PC-3 (cell line): ENCODE data around the gene DNAH17. TPM values are rescaled to one million over a fixed set of nuclear protein-coding genes. Genes with fewer than 3 reads are reported as not detected.

Experiments
- ATAC-seq: fragments of 200-7000 bp; cut with Tn5 transposase; 2 replicates; pipeline ENCODE4 v1.9.1; 2020; ENCODE audit warnings: mild to moderate bottlenecking, moderate library complexity
- BruUV-seq: library from RNA; stranded (reverse); fragments of 400-500 nt; replicated peaks from 2 replicates; lab custom pipeline; 2021; lab: Mats Ljungman, UMichigan
- CTCF ChIA-PET: fragments of 300-600 bp; sonication (Branson Sonifier 250); formaldehyde crosslinking; loops from one replicate; lab custom pipeline; 2022; ENCODE audit warnings: antibody characterized with exemption; lab: Charles Lee
- POLR2A ChIA-PET: fragments of 300-600 bp; sonication (Branson Sonifier 250); formaldehyde crosslinking; loops from one replicate; lab custom pipeline; 2022; ENCODE audit warnings: antibody characterized with exemption; ENCODE audit not compliant: unreplicated experiment; lab: Charles Lee
- DNase-seq: peaks from one replicate; pipeline ENCODE4 v3.0.0-alpha.2; 2015
- H2AFZ ChIP-seq: fragments of 300-600 bp; sonication (generic); 2 replicates; pipeline ENCODE4 v1.6.0; 2016; ENCODE audit warnings: antibody characterized with exemption, low read length
- H3F3A ChIP-seq: fragments of 300-600 bp; sonication (generic); one replicate; pipeline ENCODE4 v1.6.0; 2017; ENCODE audit warnings: antibody characterized with exemption, low read length, control low read depth, mild to moderate bottlenecking; ENCODE audit not compliant: unreplicated experiment
- H3K27ac ChIP-seq: fragments of 300-600 bp; sonication (generic); 2 replicates; pipeline ENCODE4 v1.5.1; 2016; ENCODE audit warnings: mild to moderate bottlenecking, low read length
- H3K27me3 ChIP-seq: fragments of 300-600 bp; sonication (generic); 2 replicates; pipeline ENCODE4 v1.6.1; 2016; ENCODE audit warnings: low read length, mixed read lengths
- H3K36me3 ChIP-seq: fragments of 300-600 bp; sonication (generic); 2 replicates; pipeline ENCODE4 v1.6.1; 2016; ENCODE audit warnings: low read depth, mixed run types, low read length, mixed read lengths
- H3K4me1 ChIP-seq: fragments of 300-600 bp; sonication (generic); 2 replicates; pipeline ENCODE4 v1.5.1; 2016; ENCODE audit warnings: low read length; ENCODE audit not compliant: insufficient read depth
- H3K4me2 ChIP-seq: fragments of 300-600 bp; sonication (generic); 2 replicates; pipeline ENCODE4 v1.6.0; 2016; ENCODE audit warnings: low read length
- H3K4me3 ChIP-seq: fragments of 300-600 bp; sonication (generic); 2 replicates; pipeline ENCODE4 v1.5.1; 2016; ENCODE audit warnings: mild to moderate bottlenecking, low read length, mixed read lengths
- H3K79me2 ChIP-seq: fragments of 300-600 bp; sonication (generic); 2 replicates; pipeline ENCODE4 v1.6.1; 2017; ENCODE audit warnings: low read length, mixed read lengths
- H3K9ac ChIP-seq: fragments of 300-600 bp; sonication (generic); 2 replicates; pipeline ENCODE4 v1.6.0; 2016; ENCODE audit warnings: mild to moderate bottlenecking, low read length
- H3K9me2 ChIP-seq: fragments of 300-600 bp; sonication (generic); replicated peaks from 2 replicates; pipeline ENCODE4 v1.6.1; 2016; ENCODE audit warnings: mixed run types, low read length, mixed read lengths
- H3K9me3 ChIP-seq: fragments of 300-600 bp; sonication (generic); 2 replicates; pipeline ENCODE4 v1.6.1; 2016; ENCODE audit warnings: low read length, mixed read lengths
- H4K20me1 ChIP-seq: fragments of 300-600 bp; sonication (generic); 2 replicates; pipeline ENCODE4 v1.6.1; 2016; ENCODE audit warnings: low read length, mixed read lengths
- EZH2 ChIP-seq: fragments of 300-600 bp; sonication (generic); IDR thresholded peaks from one replicate; pipeline ENCODE4 v1.6.1; 2017; ENCODE audit warnings: antibody characterized with exemption, mild to moderate bottlenecking, low read length; ENCODE audit not compliant: unreplicated experiment
- EZH2phosphoT487 ChIP-seq: fragments of 300-600 bp; sonication (generic); IDR thresholded peaks from 2 replicates; pipeline ENCODE4 v1.6.1; 2018; ENCODE audit warnings: mild to moderate bottlenecking, antibody characterized with exemption, low read length, borderline replicate concordance
- intact Hi-C: fragments of 100-400 bp; cut with micrococcal nuclease; formaldehyde crosslinking; loops from 2 replicates; pipeline ENCODE4 v1.9.0; 2023
- total RNA-seq: library from RNA; depleted of rRNA; stranded (reverse); fragments of >200 nt; gene quantifications from 2 replicates; pipeline ENCODE4 v1.2.3, GENCODE V29; 2014
- TF ChIP-seq, protein P1 (sequence below): fragments of 300-600 bp; sonication (generic); conservative IDR thresholded peaks from 2 replicates; pipeline ENCODE4 v1.5.1; 2017; ENCODE audit warnings: antibody characterized with exemption, low read depth, mild to moderate bottlenecking, low read length

DNAH17 gene
- total RNA-seq, 1 experiment from 2014 or later, result 0.04 TPM

DNA sequence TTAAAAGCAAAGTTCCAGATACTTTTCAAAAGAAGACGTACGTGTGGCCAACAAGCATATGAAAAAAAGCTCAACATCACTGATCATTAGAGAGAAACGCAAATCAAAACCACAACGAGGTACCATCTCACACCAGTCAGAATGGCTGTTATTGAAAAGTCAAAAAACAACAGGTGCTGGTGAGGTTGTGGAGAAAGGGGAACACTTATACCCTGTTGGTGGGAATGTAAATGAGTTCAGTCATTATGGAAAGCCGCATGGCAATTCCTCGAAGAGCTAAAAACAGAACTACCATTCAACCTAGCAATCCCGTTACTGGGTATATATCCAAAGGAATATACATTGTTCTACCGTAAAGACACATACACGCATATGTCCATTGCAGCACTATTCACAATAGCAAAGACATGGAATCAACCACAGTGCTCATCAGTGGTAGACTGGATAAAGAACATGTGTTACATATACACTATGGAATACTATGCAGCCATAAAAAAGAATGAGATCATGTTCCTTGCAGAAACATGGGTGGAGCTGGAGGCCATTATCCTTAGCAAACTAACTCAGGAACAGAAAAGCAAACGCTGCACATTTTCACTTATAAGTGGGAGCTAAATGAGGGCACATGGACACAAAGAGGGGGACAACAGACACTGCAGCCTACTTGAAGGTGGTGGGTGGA lies 31.1 kb upstream of the DNAH17 start:
- CTCF ChIA-PET, result no interaction called here

DNA sequence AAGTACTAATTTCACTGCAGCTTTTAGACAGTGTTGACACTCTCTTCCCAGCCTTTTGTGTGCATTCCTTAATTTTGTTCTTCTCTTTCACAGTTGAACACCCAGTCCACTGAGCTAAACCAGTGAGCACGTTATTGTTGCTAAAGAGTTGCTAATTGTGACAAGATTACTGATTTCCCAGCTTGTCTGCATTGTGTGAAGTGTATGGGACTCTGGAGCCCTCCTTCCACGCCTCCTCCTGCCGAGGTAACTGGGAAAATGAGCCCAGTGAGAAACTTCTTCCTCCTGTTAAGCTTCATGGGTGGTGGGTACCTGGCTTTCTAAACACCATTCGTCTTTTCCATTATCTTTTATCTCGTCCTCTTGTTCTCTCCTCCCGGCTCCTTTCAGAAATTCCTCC lies 29.8 kb upstream of the DNAH17 start:
- intact Hi-C loops, result no loop called here
- H3K9me3 ChIP-seq, result no peaks in the 10 kb centered on the region
- no peak overlapping the region for H2AFZ ChIP-seq
- no peaks in the 10 kb centered on the region for H3K79me2 ChIP-seq
- no peak overlapping the region for H3K4me3 ChIP-seq
- no peaks in the 10 kb centered on the region for H3K4me1 ChIP-seq
- ATAC-seq (no peak), DNase-seq (no peak)
- no peaks in the 10 kb centered on the region for H3K9me2 ChIP-seq
- no peak overlapping the region for H3K9ac ChIP-seq
- H3K36me3 ChIP-seq, result no peaks in the 10 kb centered on the region
- TF ChIP-seq EZH2phosphoT487, result no peak
- no peak for TF ChIP-seq EZH2
- TF ChIP-seq, protein P1, sequence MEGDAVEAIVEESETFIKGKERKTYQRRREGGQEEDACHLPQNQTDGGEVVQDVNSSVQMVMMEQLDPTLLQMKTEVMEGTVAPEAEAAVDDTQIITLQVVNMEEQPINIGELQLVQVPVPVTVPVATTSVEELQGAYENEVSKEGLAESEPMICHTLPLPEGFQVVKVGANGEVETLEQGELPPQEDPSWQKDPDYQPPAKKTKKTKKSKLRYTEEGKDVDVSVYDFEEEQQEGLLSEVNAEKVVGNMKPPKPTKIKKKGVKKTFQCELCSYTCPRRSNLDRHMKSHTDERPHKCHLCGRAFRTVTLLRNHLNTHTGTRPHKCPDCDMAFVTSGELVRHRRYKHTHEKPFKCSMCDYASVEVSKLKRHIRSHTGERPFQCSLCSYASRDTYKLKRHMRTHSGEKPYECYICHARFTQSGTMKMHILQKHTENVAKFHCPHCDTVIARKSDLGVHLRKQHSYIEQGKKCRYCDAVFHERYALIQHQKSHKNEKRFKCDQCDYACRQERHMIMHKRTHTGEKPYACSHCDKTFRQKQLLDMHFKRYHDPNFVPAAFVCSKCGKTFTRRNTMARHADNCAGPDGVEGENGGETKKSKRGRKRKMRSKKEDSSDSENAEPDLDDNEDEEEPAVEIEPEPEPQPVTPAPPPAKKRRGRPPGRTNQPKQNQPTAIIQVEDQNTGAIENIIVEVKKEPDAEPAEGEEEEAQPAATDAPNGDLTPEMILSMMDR, result no peak
- peaks cover 26% of the 10 kb centered on the region for H3K27me3 ChIP-seq
- no TSS peak for BruUV-seq
- no peak overlapping the region for H3K27ac ChIP-seq
- no peaks in the 10 kb centered on the region for H4K20me1 ChIP-seq
- POLR2A ChIA-PET, result no interaction called here
- H3K4me2 ChIP-seq, result no peak overlapping the region
- no peaks in the 10 kb centered on the region for H3F3A ChIP-seq
- CTCF ChIA-PET, result no interaction called here

More for the DNA sequence above, 31.1 kb upstream of the DNAH17 start:
- H3K4me3 ChIP-seq, result no peak overlapping the region
- H3K27ac ChIP-seq, result no peak overlapping the region
- POLR2A ChIA-PET, result no interaction called here
- no peaks in the 10 kb centered on the region for H4K20me1 ChIP-seq
- no peaks in the 10 kb centered on the region for H3F3A ChIP-seq
- no peaks in the 10 kb centered on the region for H3K36me3 ChIP-seq
- TF ChIP-seq, protein P1, result no peak
- TF ChIP-seq EZH2phosphoT487 (no peak), EZH2 (no peak)
- no peaks in the 10 kb centered on the region for H3K9me2 ChIP-seq
- no peak overlapping the region for H2AFZ ChIP-seq
- ATAC-seq, result no peak
- no peak overlapping the region for H3K9ac ChIP-seq
- H3K79me2 ChIP-seq, result no peaks in the 10 kb centered on the region
- no peak overlapping the region for H3K4me2 ChIP-seq
- no TSS peak for BruUV-seq
- no peaks in the 10 kb centered on the region for H3K9me3 ChIP-seq
- no peaks in the 10 kb centered on the region for H3K4me1 ChIP-seq
- DNase-seq, result no peak
- intact Hi-C loops, result no loop called here
- H3K27me3 ChIP-seq, result peaks cover 26% of the 10 kb centered on the region

DNA sequence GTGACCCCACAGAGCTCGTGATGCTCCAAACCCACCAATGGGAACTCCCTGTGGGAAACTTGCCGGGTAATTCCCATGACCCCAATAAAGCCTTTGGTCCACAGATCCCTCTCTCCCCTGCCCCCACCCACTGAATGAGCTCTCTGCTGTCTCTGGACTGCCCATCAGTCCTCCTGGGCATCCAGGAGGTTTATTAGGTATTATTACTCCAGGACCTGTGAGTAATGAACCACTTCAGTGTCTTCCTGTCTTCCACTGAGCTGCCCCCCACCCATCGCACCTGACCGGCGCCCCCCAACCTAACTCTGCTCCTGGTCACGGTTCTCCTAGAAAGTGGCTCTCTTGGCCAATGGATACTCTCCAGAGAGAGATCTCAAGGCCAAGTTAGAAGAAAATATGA lies 28.7 kb upstream of the DNAH17 start:
- POLR2A ChIA-PET, result interaction anchor here (0.7 kb wide), 1 partner anchor 67 kb away, joined by 4 read pairs; no protein-coding TSS in a partner anchor
- CTCF ChIA-PET, result no interaction called here

More for the DNA sequence above, 28.7 kb upstream of the DNAH17 start:
- no peaks in the 10 kb centered on the region for H3K4me1 ChIP-seq
- ATAC-seq (no peak), DNase-seq (no peak)
- H3K36me3 ChIP-seq, result no peaks in the 10 kb centered on the region
- BruUV-seq, result no TSS peak
- intact Hi-C loops, result no loop called here
- TF ChIP-seq, protein P1, result no peak
- TF ChIP-seq EZH2, result no peak
- TF ChIP-seq EZH2phosphoT487, result no peak
- no peak overlapping the region for H3K4me3 ChIP-seq
- H3F3A ChIP-seq, result no peaks in the 10 kb centered on the region
- H3K9me3 ChIP-seq, result no peaks in the 10 kb centered on the region
- no peaks in the 10 kb centered on the region for H3K79me2 ChIP-seq
- H4K20me1 ChIP-seq, result no peaks in the 10 kb centered on the region
- H3K9ac ChIP-seq, result no peak overlapping the region
- H3K27ac ChIP-seq, result no peak overlapping the region
- peaks cover 17% of the 10 kb centered on the region for H3K27me3 ChIP-seq
- H3K4me2 ChIP-seq, result no peak overlapping the region
- H3K9me2 ChIP-seq, result no peaks in the 10 kb centered on the region
- no peak overlapping the region for H2AFZ ChIP-seq
